Pancreas (tissue), 10 donors: ENCODE results near the gene CELF2. TPM values are rescaled to one million over a fixed set of nuclear protein-coding genes. Genes with fewer than 3 reads are reported as not detected.

Experiments used
- ATAC-seq, 4 donors: fragments of 200-7000 bp; cut with Tn5 transposase; one replicate each; pipeline versions ENCODE4 v1.8.0 to v1.9.1; 2020; ENCODE audit warnings: mild to moderate bottlenecking in 4 of 4, moderate library complexity in 4 of 4
- DNase-seq, 6 donors: peaks; one replicate each; pipeline ENCODE4 v3.0.0-alpha.2; 2020
- FAIRE-seq: peaks from 2 replicates; lab custom pipeline; 2012; peaks lifted over from hg19 to GRCh38; lab: Jason Lieb, UNC
- H3K27ac ChIP-seq, 4 donors: fragments of 200-600 bp; sonication (generic); 1 replicate in 3 of 4; 2 replicates in 1 of 4; pipeline versions ENCODE4 v1.5.0 to v1.8.0; 2020
- H3K27me3 ChIP-seq, 4 donors: fragments of 200-600 bp; one replicate each; pipeline ENCODE4 v1.8.0; 2021
- H3K36me3 ChIP-seq, 3 donors: fragments of 200-600 bp; sonication (generic) in 1 of 3; one replicate each; pipeline versions ENCODE4 v1.5.0 to v1.8.0; 2020 to 2021
- H3K4me1 ChIP-seq, 3 donors: fragments of 200-600 bp; one replicate each; pipeline ENCODE4 v1.8.0; 2021
- H3K4me3 ChIP-seq, 4 donors: fragments of 200-600 bp; sonication (generic) in 2 of 4; one replicate each; pipeline versions ENCODE4 v1.5.0 to v1.8.0; 2020 to 2021
- H3K9me3 ChIP-seq, 4 donors: fragments of 200-600 bp; one replicate each; pipeline ENCODE4 v1.8.0; 2021
- CTCF ChIP-seq, 4 donors: fragments of 200-600 bp; sonication (generic) in 3 of 4; IDR thresholded peaks; one replicate each; pipeline versions ENCODE4 v1.5.0 to v1.8.0; 2021; ENCODE audit warnings: antibody characterized with exemption in 4 of 4
- WGBS, 2 donors: extraction: QIAGEN DNeasy Blood & Tissue Kit; methylation state at CpG; one replicate each; pipeline ENCODE4 v1.1.7; 2013; 5-methylcytosine and 5-hydroxymethylcytosine counted together
- intact Hi-C, 3 donors: fragments of 100-400 bp; cut with DNase I; formaldehyde crosslinking; loops; one replicate each; pipeline versions ENCODE4 v1.11.1 to v1.14.2; 2022
- polyA plus RNA-seq, 2 donors: library from polyadenylated mRNA; stranded (reverse); fragments of 200-250 nt; gene quantifications; one replicate each; pipeline ENCODE4 v1.2.3, GENCODE V29; 2013
- total RNA-seq, 6 donors: library from RNA; stranded (reverse); fragmentation: NEBNext Ultra II Directional in 4 of 6; extraction: Animal tissue kit (Norgen Biotek cat#: 25700) in 4 of 6; gene quantifications; one replicate each; pipeline versions ENCODE4 v1.2.1 to v1.2.4, GENCODE V29; 2021 to 2023
- donor health status: healthy with polysubstance abuse.
- donor health status: DM: no; HTN: no; CAD: no; lungs with moderate emphysema.
- donor health status: DM: no; HTN: no; CAD: no.
- donor health status: control.
- donor health status: control.
- donor health status: Bipolar disorder and iron deficiency.
- donor health status: DM: yes; HTN: yes; CAD: no.
- donor health status: DM: no; HTN: no; CAD: no.
- donor health status: DM: no; HTN: no; CAD: no.
- donor health status: DM: yes; HTN: yes; CAD: no.

Gene CELF2
- total and polyA plus RNA-seq, 8 donors = 1.2 to 11.7 (median 2.2) TPM

- no peak for TF ChIP-seq CTCF (IDR thresholded peaks at IDR 0.05)
- Histone ChIP-seq H3K27me3 (no peaks in the 10 kb centered on the region), H3K4me1 (no peaks in the 10 kb centered on the region), H3K4me3 (no peak overlapping the region), H3K27ac (no peak overlapping the region), H3K36me3 (no peaks in the 10 kb centered on the region), H3K9me3 (no peaks in the 10 kb centered on the region)
- DNase-seq = no peak
- FAIRE-seq = no peak
- intact Hi-C loops = no loop called here
- no peak for ATAC-seq
- WGBS, 2 donors = 43 to 48% methylated on average over 12 of the region's 12 CpGs
Observed at GRCh38 chr10:11335167-11335652, 317.5 kb downstream of the CELF2 start.

DNA sequence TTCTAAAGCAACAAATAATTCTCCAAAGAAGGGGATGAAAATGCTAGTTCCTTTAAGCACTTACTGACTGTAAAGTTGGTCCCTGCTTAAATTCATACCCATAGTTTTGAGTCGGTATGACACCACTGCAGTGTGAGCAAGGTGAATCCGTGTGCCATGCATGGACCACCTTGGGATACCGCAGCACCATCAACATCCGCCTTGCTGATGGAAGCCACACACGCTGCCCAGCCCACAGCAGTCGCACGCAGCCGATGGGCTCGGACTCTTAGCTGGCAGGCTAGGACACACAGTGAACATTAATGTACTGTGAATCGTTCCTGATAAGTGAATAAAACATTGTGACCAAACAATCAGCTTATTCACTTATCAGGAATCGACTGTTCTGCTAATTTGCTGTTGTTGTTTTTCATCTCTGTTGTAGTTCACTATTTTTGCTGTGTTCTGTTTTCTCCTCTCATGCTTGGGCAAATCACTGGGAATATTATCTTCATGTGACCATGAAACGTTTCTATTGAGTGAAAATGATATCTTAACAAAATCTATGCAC, 318.3 kb downstream of the CELF2 start:
- FAIRE-seq (no peak), ATAC-seq (no peak), DNase-seq (no peak)
- Histone ChIP-seq H3K27me3 (no peaks in the 10 kb centered on the region), H3K4me3 (no peak overlapping the region), H3K4me1 (no peaks in the 10 kb centered on the region), H3K27ac (no peak overlapping the region), H3K36me3 (no peaks in the 10 kb centered on the region), H3K9me3 (no peaks in the 10 kb centered on the region)
- no peak for TF ChIP-seq CTCF (IDR thresholded peaks at IDR 0.05)
- WGBS, 2 donors = 71 to 80% methylated on average over 12 of the region's 12 CpGs
- intact Hi-C loops = no loop called here

DNA sequence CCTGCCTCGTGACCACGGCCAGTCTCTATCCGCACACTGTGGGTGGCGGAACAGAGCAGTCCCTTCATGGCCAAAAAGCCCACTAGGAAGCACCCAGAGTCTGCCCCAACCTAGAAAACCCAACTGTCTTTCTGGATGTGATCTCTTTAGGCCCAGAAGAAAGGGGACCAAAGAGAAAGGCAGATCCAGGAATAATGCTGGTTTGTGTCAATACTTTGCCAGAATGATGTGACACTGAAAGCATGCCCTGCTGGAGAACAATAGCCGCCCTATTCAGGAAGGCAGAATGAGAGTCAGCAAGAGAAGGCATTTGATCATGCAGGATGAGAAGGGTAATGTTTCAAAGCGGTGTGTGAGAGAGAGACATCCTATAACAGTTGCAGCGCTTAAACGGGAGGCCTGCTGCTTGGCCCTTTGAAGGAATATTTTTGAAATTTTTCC, 319.1 kb downstream of the CELF2 start:
- TF ChIP-seq CTCF (IDR thresholded peaks at IDR 0.05) = no peak
- H3K27me3 ChIP-seq = no peaks in the 10 kb centered on the region
- no peaks in the 10 kb centered on the region for H3K9me3 ChIP-seq
- no peak for DNase-seq
- H3K27ac ChIP-seq = no peak overlapping the region
- H3K4me3 ChIP-seq = no peak overlapping the region
- no peaks in the 10 kb centered on the region for H3K4me1 ChIP-seq
- no peaks in the 10 kb centered on the region for H3K36me3 ChIP-seq
- ATAC-seq = no peak
- FAIRE-seq = no peak
- intact Hi-C loops = no loop called here
- WGBS, 2 donors = 73 to 74% methylated on average over 8 of the region's 8 CpGs

- Histone ChIP-seq H3K4me1 (no peaks in the 10 kb centered on the region), H3K9me3 (no peaks in the 10 kb centered on the region), H3K27me3 (no peaks in the 10 kb centered on the region), H3K4me3 (no peak overlapping the region), H3K27ac (no peak overlapping the region), H3K36me3 (no peaks in the 10 kb centered on the region)
- no peak for FAIRE-seq
- no peak for ATAC-seq
- intact Hi-C loops = no loop called here
- DNase-seq = no peak
- no peak for TF ChIP-seq CTCF (IDR thresholded peaks at IDR 0.05)
- 74 to 85% methylated on average over 15 of the region's 15 CpGs for WGBS, 2 donors
Observed at GRCh38 chr10:11337516-11337915, 319.8 kb downstream of the CELF2 start.

DNA sequence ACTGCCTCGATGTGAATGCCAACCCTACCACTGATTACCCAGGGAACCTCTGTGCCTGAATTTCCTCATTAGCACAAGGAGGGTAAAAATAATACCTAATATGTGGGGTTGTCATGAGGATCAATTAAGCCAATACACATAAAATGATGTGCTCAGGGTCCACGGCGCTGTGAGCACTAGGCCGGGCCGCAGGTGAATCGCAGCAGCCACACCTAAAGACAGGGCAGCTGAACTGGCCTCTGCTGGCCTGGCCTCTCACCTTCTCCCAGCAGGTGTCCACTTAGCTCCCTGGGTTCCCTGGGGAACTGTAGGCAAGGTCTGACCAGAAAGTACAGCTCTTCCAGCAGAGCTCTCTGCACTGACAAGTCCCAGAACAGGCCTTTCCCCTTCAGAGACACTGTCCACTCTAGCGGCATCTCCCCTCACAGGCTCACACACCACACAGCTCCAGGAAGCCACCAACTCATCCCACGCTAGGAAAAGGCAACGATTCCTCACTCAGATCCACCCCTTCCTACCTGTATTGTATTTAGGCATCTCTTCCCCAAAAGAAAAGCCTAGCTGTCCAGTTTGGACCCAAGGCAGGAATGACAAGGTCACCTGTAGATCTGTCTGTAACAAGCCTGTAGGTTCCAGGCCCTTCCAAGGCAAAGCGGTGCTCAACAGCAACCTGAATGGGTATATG, 320.6 kb downstream of the CELF2 start:
- Histone ChIP-seq H3K4me3 (no peak overlapping the region), H3K27me3 (no peaks in the 10 kb centered on the region), H3K27ac (no peak overlapping the region), H3K36me3 (no peaks in the 10 kb centered on the region), H3K4me1 (no peaks in the 10 kb centered on the region), H3K9me3 (no peaks in the 10 kb centered on the region)
- DNase-seq (no peak), ATAC-seq (no peak), FAIRE-seq (no peak)
- 81 to 89% methylated on average over 10 of the region's 10 CpGs for WGBS, 2 donors
- TF ChIP-seq CTCF (IDR thresholded peaks at IDR 0.05) = no peak
- intact Hi-C loops = no loop called here
